Endothelial cell of umbilical vein (primary cell): Measurements from ENCODE around the gene RABEP2. TPM values are rescaled to one million over a fixed set of nuclear protein-coding genes. Genes with fewer than 3 reads are reported as not detected.

Experiments
- BruUV-seq: library from RNA; stranded (reverse); fragments of 400-500 nt; replicated peaks from 2 replicates; lab custom pipeline; 2021; lab: Mats Ljungman, UMichigan
- CTCF ChIA-PET: fragments of 300-600, 350-600 bp; sonication (Branson Sonifier 250); formaldehyde crosslinking; loops from one replicate; lab custom pipeline; 2021; ENCODE audit warnings: antibody characterized with exemption, inconsistent platforms; lab: Charles Lee
- POLR2A ChIA-PET: fragments of 300-600, 350-600 bp; sonication (Branson Sonifier 250); formaldehyde crosslinking; loops from one replicate; lab custom pipeline; 2021; ENCODE audit warnings: antibody characterized with exemption, inconsistent platforms; lab: Charles Lee
- DNase-seq: peaks from one replicate; pipeline ENCODE4 v3.0.0-alpha.2; 2011; ENCODE audit warnings: low read depth, low spot score
- FAIRE-seq: peaks from 2 replicates; lab custom pipeline; 2011; peaks lifted over from hg19 to GRCh38; lab: Jason Lieb, UNC
- H2AFZ ChIP-seq: 2 replicates; pipeline ENCODE4 v1.6.0; 2012; ENCODE audit warnings: low read depth, low read length, control low read depth, inconsistent platforms
- H3K27ac ChIP-seq: 2 replicates; pipeline ENCODE4 v1.5.1; 2011; ENCODE audit warnings: low read depth, mild to moderate bottlenecking, control low read depth, low read length, moderate library complexity; ENCODE audit not compliant: insufficient read depth
- H3K27me3 ChIP-seq, 2 experiments: 2 replicates each; pipeline versions ENCODE4 v1.6.0 to v1.6.1; 2011; ENCODE audit warnings: low read length in 2 of 2, mixed read lengths in 1 of 2; ENCODE audit not compliant: control insufficient read depth in 2 of 2, insufficient read depth in 2 of 2
- H3K36me3 ChIP-seq, 2 experiments: 2 replicates in 1 of 2; 3 replicates in 1 of 2; pipeline ENCODE4 v1.5.1; 2011; ENCODE audit warnings: low read length in 2 of 2, mild to moderate bottlenecking in 1 of 2, moderate library complexity in 1 of 2; ENCODE audit not compliant: control insufficient read depth in 2 of 2, insufficient read depth in 2 of 2; ENCODE audit errors: extremely low read depth in 1 of 2
- H3K4me1 ChIP-seq: 3 replicates; pipeline ENCODE4 v1.5.1; 2011; ENCODE audit warnings: mild to moderate bottlenecking, low read length; ENCODE audit not compliant: control insufficient read depth, insufficient read depth; ENCODE audit errors: extremely low read depth
- H3K4me2 ChIP-seq: 2 replicates; pipeline ENCODE4 v1.6.1; 2011; ENCODE audit warnings: low read length, control low read depth, mixed read lengths; ENCODE audit not compliant: insufficient read depth
- H3K4me3 ChIP-seq, 3 experiments: fragments of 200-600 bp in 1 of 3; sonication (generic), shearing (Covaris generic) in 1 of 3; replicated peaks in 1 of 3; 2 replicates each; pipeline ENCODE4 v1.5.1; 2011 to 2016; ENCODE audit warnings: control low read depth in 3 of 3, low read length in 3 of 3, mild to moderate bottlenecking in 2 of 3, inconsistent platforms in 1 of 3, low read depth in 1 of 3, moderate library complexity in 1 of 3; ENCODE audit not compliant: insufficient read depth in 1 of 3
- H3K79me2 ChIP-seq: 2 replicates; pipeline ENCODE4 v1.6.0; 2012; ENCODE audit warnings: low read length, inconsistent platforms; ENCODE audit not compliant: control insufficient read depth, insufficient read depth
- H3K9ac ChIP-seq: replicated peaks from 2 replicates; pipeline ENCODE3; 2011; ENCODE audit warnings: low read length, control low read depth; ENCODE audit not compliant: insufficient read depth; ENCODE audit errors: extremely low read depth
- H3K9me1 ChIP-seq: replicated peaks from 3 replicates; pipeline ENCODE4 v1.6.0; 2011; ENCODE audit warnings: mild to moderate bottlenecking, low read length; ENCODE audit not compliant: control insufficient read depth, insufficient read depth; ENCODE audit errors: extremely low read depth
- H3K9me3 ChIP-seq: replicated peaks from 2 replicates; pipeline ENCODE4 v1.5.1; 2012; ENCODE audit warnings: low read length, inconsistent platforms; ENCODE audit not compliant: control insufficient read depth, insufficient read depth
- H4K20me1 ChIP-seq: replicated peaks from 2 replicates; pipeline ENCODE3; 2011; ENCODE audit warnings: mild to moderate bottlenecking, low read length; ENCODE audit not compliant: control insufficient read depth, insufficient read depth; ENCODE audit errors: extremely low read depth
- EZH2 ChIP-seq: IDR thresholded peaks from 2 replicates; pipeline ENCODE4 v1.6.1; 2012; ENCODE audit warnings: borderline replicate concordance, low read depth, mild to moderate bottlenecking, moderate library complexity, low read length, inconsistent platforms; ENCODE audit not compliant: severe bottlenecking
- FOS ChIP-seq: IDR thresholded peaks from 2 replicates; pipeline ENCODE4 v1.6.1; 2011; ENCODE audit warnings: mild to moderate bottlenecking, low read length, moderate library complexity, borderline replicate concordance; ENCODE audit not compliant: insufficient read depth
- GATA2 ChIP-seq: IDR thresholded peaks from 2 replicates; pipeline ENCODE4 v1.7.0; 2011; ENCODE audit warnings: low read depth, mild to moderate bottlenecking, moderate library complexity, mixed read lengths, low read length; ENCODE audit not compliant: insufficient read length, insufficient read depth
- JUN ChIP-seq: IDR thresholded peaks from 2 replicates; pipeline ENCODE4 v1.6.1; 2011; ENCODE audit warnings: borderline replicate concordance, low read depth; ENCODE audit not compliant: insufficient read length, insufficient read depth
- MYC ChIP-seq: IDR thresholded peaks from one replicate; pipeline ENCODE4 v1.6.1; 2011; ENCODE audit warnings: mild to moderate bottlenecking, low read depth, low read length
- POLR2A ChIP-seq: IDR thresholded peaks from 2 replicates; pipeline ENCODE4 v1.6.1; 2012; ENCODE audit warnings: low read depth, mild to moderate bottlenecking, control low read depth, low read length
- POLR2AphosphoS5 ChIP-seq: IDR thresholded peaks from 2 replicates; pipeline ENCODE4 v1.6.1; 2012; ENCODE audit warnings: low read depth, mild to moderate bottlenecking, control low read depth, low read length, moderate library complexity; ENCODE audit not compliant: insufficient read depth
- dilution Hi-C: fragments of 300-500 bp; cut with MboI; formaldehyde crosslinking; loops from one replicate; pipeline ENCODE4 v1.15.0; 2019; ENCODE audit warnings: low sequenced_read_pairs; ENCODE audit not compliant: extremely low pct_ligation_motif_present
- intact Hi-C: fragments of 100-400 bp; cut with micrococcal nuclease; formaldehyde crosslinking; loops from one replicate; pipeline ENCODE4 v1.10.0; 2022
- polyA plus RNA-seq, 4 experiments: library from polyadenylated mRNA; depleted of rRNA in 3 of 4; stranded (reverse) in 3 of 4; unstranded in 1 of 4; fragments of >200 nt; gene quantifications; 2 replicates each; pipeline versions ENCODE4 v1.2.1 to v1.2.3, GENCODE V29; 2011 to 2012; ENCODE audit warnings: missing spikeins in 1 of 4
- total RNA-seq: library from RNA; stranded (reverse); gene quantifications from 2 replicates; pipeline ENCODE4 v1.2.3, GENCODE V29; 2021
- TF ChIP-seq, protein P1 (sequence below): IDR thresholded peaks from 2 replicates; pipeline ENCODE4 v1.6.1; 2011; ENCODE audit not compliant: insufficient read depth, insufficient read length
- TF ChIP-seq, protein P2 (sequence below), 2 donors: IDR thresholded peaks; 1 replicate in 1 of 2; 2 replicates in 1 of 2; pipeline ENCODE4 v1.5.1; 2011; ENCODE audit warnings: low read length in 2 of 2, mild to moderate bottlenecking in 2 of 2, moderate library complexity in 2 of 2, control low read depth in 1 of 2, inconsistent platforms in 1 of 2, low read depth in 1 of 2; ENCODE audit not compliant: insufficient read depth in 1 of 2; ENCODE audit errors: extremely low read depth in 1 of 2

Gene RABEP2
- total and polyA plus RNA-seq, 2 donors (not counting 3 experiments of a cell fraction or from before 2014, with no cell fraction given): 25.9 to 37.4 TPM

DNA sequence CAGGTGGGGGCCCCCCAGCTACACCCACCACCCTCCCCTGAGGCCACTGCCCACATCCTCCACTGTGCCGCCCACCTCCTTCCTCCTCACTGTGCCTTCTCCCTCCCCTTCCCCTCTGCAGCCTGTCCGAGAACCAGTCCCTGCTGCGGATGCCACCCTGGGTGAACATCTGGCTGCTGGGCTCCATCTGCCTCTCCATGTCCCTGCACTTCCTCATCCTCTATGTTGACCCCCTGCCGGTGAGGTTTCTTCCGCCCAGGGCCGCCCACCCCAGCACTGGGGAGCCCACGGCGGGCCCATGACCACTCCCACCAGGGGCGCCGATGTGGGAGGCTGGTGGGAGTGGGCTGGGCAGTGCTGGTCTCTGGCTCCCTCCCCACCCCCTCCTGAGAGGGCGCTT, 22.1 kb downstream of the RABEP2 start:
- POLR2A ChIA-PET: no interaction called here
- Histone ChIP-seq H2AFZ (no peak overlapping the region), H3K4me2 (no peak overlapping the region), H3K27ac (no peak overlapping the region), H4K20me1 (no peaks in the 10 kb centered on the region), H3K9me3 (no peaks in the 10 kb centered on the region), H3K4me1 (no peaks in the 10 kb centered on the region), H3K27me3 (no peaks in the 10 kb centered on the region), H3K9ac (no peak overlapping the region), H3K36me3 (peaks cover 0 to 6% of the 10 kb centered on the region in 2 experiments), H3K79me2 (no peaks in the 10 kb centered on the region), H3K9me1 (no peaks in the 10 kb centered on the region), H3K4me3 (no peak overlapping the region)
- BruUV-seq: no TSS peak
- CTCF ChIA-PET: no interaction called here
- dilution Hi-C loops: no loop called here
- TF ChIP-seq EZH2 (no peak), POLR2A (no peak), POLR2AphosphoS5 (no peak), MYC (no peak), JUN (no peak), FOS (no peak), GATA2 (no peak)
- TF ChIP-seq, protein P1, sequence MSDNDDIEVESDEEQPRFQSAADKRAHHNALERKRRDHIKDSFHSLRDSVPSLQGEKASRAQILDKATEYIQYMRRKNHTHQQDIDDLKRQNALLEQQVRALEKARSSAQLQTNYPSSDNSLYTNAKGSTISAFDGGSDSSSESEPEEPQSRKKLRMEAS: no peak
- TF ChIP-seq, protein P2, sequence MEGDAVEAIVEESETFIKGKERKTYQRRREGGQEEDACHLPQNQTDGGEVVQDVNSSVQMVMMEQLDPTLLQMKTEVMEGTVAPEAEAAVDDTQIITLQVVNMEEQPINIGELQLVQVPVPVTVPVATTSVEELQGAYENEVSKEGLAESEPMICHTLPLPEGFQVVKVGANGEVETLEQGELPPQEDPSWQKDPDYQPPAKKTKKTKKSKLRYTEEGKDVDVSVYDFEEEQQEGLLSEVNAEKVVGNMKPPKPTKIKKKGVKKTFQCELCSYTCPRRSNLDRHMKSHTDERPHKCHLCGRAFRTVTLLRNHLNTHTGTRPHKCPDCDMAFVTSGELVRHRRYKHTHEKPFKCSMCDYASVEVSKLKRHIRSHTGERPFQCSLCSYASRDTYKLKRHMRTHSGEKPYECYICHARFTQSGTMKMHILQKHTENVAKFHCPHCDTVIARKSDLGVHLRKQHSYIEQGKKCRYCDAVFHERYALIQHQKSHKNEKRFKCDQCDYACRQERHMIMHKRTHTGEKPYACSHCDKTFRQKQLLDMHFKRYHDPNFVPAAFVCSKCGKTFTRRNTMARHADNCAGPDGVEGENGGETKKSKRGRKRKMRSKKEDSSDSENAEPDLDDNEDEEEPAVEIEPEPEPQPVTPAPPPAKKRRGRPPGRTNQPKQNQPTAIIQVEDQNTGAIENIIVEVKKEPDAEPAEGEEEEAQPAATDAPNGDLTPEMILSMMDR (IDR thresholded peaks at IDR 0.05; ENCODE audit: extremely low read depth in 1 of 2, insufficient read depth in 1 of 2, low read depth in 1 of 2, low read length in 2 of 2): no peak
- no peak for DNase-seq
- intact Hi-C loops: no loop called here
- FAIRE-seq: no peak
